Caco-2 (cell line): Measurements from ENCODE around the gene C20orf144. TPM values are rescaled to one million over a fixed set of nuclear protein-coding genes. Genes with fewer than 3 reads are reported as not detected.

Experiments used
- BruUV-seq: library from RNA; stranded (reverse); fragments of 400-500 nt; replicated peaks from 2 replicates; lab custom pipeline; 2021; lab: Mats Ljungman, UMichigan
- CTCF ChIA-PET: fragments of 300-600 bp; sonication (Branson Sonifier 250); formaldehyde crosslinking; loops from one replicate; lab custom pipeline; 2022; ENCODE audit warnings: antibody characterized with exemption; lab: Charles Lee
- POLR2A ChIA-PET: fragments of 300-600 bp; sonication (Branson Sonifier 250); formaldehyde crosslinking; loops from one replicate; lab custom pipeline; 2022; ENCODE audit warnings: antibody characterized with exemption; lab: Charles Lee
- DNase-seq, 2 experiments: peaks; one replicate each; pipeline versions ENCODE4 v3.0.0 to v3.0.0-alpha.2; 2020 to 2022
- H3K27me3 ChIP-seq: replicated peaks from 2 replicates; pipeline ENCODE4 v1.6.0; 2011; ENCODE audit warnings: low read length; ENCODE audit not compliant: control insufficient read depth, insufficient read depth
- H3K36me3 ChIP-seq: 2 replicates; pipeline ENCODE4 v1.5.1; 2011; ENCODE audit warnings: low read length; ENCODE audit not compliant: control insufficient read depth, insufficient read depth
- H3K4me1 ChIP-seq: fragments of 250-450 bp; sonication (Bioruptor Pico); 2 replicates; pipeline ENCODE4 v1.5.1; 2020; ENCODE audit warnings: mild to moderate bottlenecking
- H3K4me3 ChIP-seq: 2 replicates; pipeline ENCODE4 v1.5.1; 2011; ENCODE audit warnings: low read depth, mild to moderate bottlenecking, control low read depth, low read length
- H3K9me3 ChIP-seq: fragments of 250-450 bp; sonication (Bioruptor Pico); 2 replicates; pipeline ENCODE4 v1.5.1; 2020; ENCODE audit warnings: mild to moderate bottlenecking, moderate library complexity
- H3K27ac Mint-ChIP-seq: one replicate; pipeline ENCODE4 v1.8.0; 2022; ENCODE audit warnings: mixed read lengths; ENCODE audit not compliant: unreplicated experiment
- H3K27me3 Mint-ChIP-seq: one replicate; pipeline ENCODE4 v1.8.0; 2022; ENCODE audit warnings: mixed read lengths; ENCODE audit not compliant: insufficient read depth, unreplicated experiment
- H3K36me3 Mint-ChIP-seq: one replicate; pipeline ENCODE4 v1.8.0; 2022; ENCODE audit warnings: mild to moderate bottlenecking, mixed read lengths; ENCODE audit not compliant: insufficient read depth, unreplicated experiment
- H3K4me1 Mint-ChIP-seq: one replicate; pipeline ENCODE4 v1.8.0; 2022; ENCODE audit warnings: low read depth, mixed read lengths; ENCODE audit not compliant: unreplicated experiment
- H3K4me3 Mint-ChIP-seq: one replicate; pipeline ENCODE4 v1.8.0; 2022; ENCODE audit warnings: mild to moderate bottlenecking, moderate library complexity, mixed read lengths; ENCODE audit not compliant: unreplicated experiment
- H3K9me3 Mint-ChIP-seq: one replicate; pipeline ENCODE4 v1.8.0; 2022; ENCODE audit warnings: mixed read lengths; ENCODE audit not compliant: unreplicated experiment
- intact Hi-C: fragments of 100-400 bp; cut with micrococcal nuclease; formaldehyde crosslinking; loops from one replicate; pipeline ENCODE4 v1.10.0; 2022; ENCODE audit not compliant: unreplicated experiment
- total RNA-seq: library from RNA; stranded (reverse); gene quantifications from 2 replicates; pipeline ENCODE4 v1.2.3, GENCODE V29; 2022
- TF ChIP-seq, protein P1 (sequence below), 2 experiments: fragments of 200-600 bp in 1 of 2; IDR thresholded peaks; 1 replicate in 1 of 2; 2 replicates in 1 of 2; pipeline versions ENCODE4 v1.5.1 to v1.8.0; 2011 to 2022; ENCODE audit warnings: antibody characterized with exemption in 1 of 2, control low read depth in 1 of 2, inconsistent platforms in 1 of 2, low read depth in 1 of 2, low read length in 1 of 2, mild to moderate bottlenecking in 1 of 2, moderate library complexity in 1 of 2; ENCODE audit not compliant: insufficient read depth in 1 of 2, severe bottlenecking in 1 of 2, unreplicated experiment in 1 of 2

C20orf144 gene
- total RNA-seq, 1 experiment from 2014 or later = 0.18 TPM

DNA sequence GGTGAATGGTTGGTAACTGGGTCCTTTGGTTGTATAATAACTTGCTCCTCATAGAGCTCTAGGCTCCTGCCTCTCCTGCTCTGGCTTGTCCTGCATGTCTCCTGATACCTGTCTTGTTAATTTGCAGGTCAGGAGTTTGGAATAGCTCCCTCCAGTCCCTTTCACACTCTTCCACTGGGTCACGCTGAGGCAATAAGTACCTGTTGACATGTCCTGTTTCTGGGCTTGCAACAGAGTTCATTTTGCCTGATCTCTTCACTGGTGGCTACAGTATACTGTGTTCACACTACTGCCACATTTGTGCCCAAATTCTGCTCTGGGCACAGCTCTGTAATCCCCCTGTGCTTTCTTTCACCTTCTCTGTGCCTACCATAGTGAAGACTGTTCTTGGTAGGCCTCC lies 25.4 kb upstream of the C20orf144 start:
- Histone ChIP-seq H3K36me3 (peaks cover 11% of the 10 kb centered on the region), H3K4me3 (no peak overlapping the region), H3K4me1 (no peaks in the 10 kb centered on the region), H3K9me3 (no peaks in the 10 kb centered on the region), H3K27me3 (no peaks in the 10 kb centered on the region)
- Mint-ChIP-seq H3K27me3 (no peaks in the 10 kb centered on the region), H3K9me3 (no peaks in the 10 kb centered on the region), H3K4me1 (no peaks in the 10 kb centered on the region), H3K27ac (no peak overlapping the region), H3K4me3 (no peak overlapping the region), H3K36me3 (peaks cover 57% of the 10 kb centered on the region)
- TF ChIP-seq, protein P1, sequence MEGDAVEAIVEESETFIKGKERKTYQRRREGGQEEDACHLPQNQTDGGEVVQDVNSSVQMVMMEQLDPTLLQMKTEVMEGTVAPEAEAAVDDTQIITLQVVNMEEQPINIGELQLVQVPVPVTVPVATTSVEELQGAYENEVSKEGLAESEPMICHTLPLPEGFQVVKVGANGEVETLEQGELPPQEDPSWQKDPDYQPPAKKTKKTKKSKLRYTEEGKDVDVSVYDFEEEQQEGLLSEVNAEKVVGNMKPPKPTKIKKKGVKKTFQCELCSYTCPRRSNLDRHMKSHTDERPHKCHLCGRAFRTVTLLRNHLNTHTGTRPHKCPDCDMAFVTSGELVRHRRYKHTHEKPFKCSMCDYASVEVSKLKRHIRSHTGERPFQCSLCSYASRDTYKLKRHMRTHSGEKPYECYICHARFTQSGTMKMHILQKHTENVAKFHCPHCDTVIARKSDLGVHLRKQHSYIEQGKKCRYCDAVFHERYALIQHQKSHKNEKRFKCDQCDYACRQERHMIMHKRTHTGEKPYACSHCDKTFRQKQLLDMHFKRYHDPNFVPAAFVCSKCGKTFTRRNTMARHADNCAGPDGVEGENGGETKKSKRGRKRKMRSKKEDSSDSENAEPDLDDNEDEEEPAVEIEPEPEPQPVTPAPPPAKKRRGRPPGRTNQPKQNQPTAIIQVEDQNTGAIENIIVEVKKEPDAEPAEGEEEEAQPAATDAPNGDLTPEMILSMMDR (IDR thresholded peaks at IDR 0.05; ENCODE audit: insufficient read depth in 1 of 2, low read depth in 1 of 2, low read length in 1 of 2, severe bottlenecking in 1 of 2, unreplicated experiment in 1 of 2) = no peak
- POLR2A ChIA-PET = interaction anchor here (0.6 kb wide), 1 partner anchor 191 kb away, joined by 3 read pairs; no protein-coding TSS in a partner anchor
- no TSS peak for BruUV-seq
- CTCF ChIA-PET = interaction anchor here (0.6 kb wide), 1 partner anchor 450 kb away, joined by 3 read pairs; no protein-coding TSS in a partner anchor
- peak in 1 of 2 experiments; percentile 31 for DNase-seq
- intact Hi-C loops = no loop called here

DNA sequence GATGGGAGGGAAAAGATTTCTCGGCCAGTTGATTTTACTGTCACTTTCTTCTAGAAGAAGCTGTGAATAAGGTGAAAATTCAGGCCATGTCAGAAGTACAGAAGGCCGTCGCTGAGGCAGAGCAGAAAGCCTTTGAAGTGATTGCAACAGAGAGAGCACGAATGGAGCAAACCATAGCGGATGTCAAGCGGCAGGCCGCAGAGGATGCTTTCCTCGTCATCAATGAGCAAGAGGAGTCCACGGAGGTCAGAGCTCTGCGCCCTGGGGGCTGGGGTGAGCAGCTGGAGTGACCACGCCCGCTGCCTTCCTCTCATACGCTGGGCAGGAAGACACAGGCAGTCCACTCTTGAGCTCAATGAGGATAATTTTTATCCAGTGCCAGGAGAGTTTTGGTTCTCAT lies 21.8 kb upstream of the C20orf144 start:
- intact Hi-C loops = no loop called here
- ChIA-PET POLR2A (no interaction called here), CTCF (interaction anchor here (0.5 to 1.6 kb wide), 3 partner anchors 28 to 386 kb away, joined by 3 to 4 read pairs (median 3); partner anchors contain the start of gene SNTA1)
- H3K4me3 ChIP-seq = no peak overlapping the region
- Mint-ChIP-seq H3K27ac (no peak overlapping the region), H3K4me1 (no peaks in the 10 kb centered on the region), H3K27me3 (no peaks in the 10 kb centered on the region), H3K36me3 (peaks cover 49% of the 10 kb centered on the region), H3K4me3 (no peak overlapping the region), H3K9me3 (no peaks in the 10 kb centered on the region)
- TF ChIP-seq, protein P1 (IDR thresholded peaks at IDR 0.05; ENCODE audit: insufficient read depth in 1 of 2, low read depth in 1 of 2, low read length in 1 of 2, severe bottlenecking in 1 of 2, unreplicated experiment in 1 of 2) = no peak
- BruUV-seq = no TSS peak
- peaks cover 9% of the 10 kb centered on the region; the same call in 1 of the 2 replicates for H3K4me1 ChIP-seq
- peak in 1 of 2 experiments; percentile 67 for DNase-seq
- peaks cover 11% of the 10 kb centered on the region for H3K36me3 ChIP-seq
- no peaks in the 10 kb centered on the region for H3K27me3 ChIP-seq
- no peaks in the 10 kb centered on the region for H3K9me3 ChIP-seq

DNA sequence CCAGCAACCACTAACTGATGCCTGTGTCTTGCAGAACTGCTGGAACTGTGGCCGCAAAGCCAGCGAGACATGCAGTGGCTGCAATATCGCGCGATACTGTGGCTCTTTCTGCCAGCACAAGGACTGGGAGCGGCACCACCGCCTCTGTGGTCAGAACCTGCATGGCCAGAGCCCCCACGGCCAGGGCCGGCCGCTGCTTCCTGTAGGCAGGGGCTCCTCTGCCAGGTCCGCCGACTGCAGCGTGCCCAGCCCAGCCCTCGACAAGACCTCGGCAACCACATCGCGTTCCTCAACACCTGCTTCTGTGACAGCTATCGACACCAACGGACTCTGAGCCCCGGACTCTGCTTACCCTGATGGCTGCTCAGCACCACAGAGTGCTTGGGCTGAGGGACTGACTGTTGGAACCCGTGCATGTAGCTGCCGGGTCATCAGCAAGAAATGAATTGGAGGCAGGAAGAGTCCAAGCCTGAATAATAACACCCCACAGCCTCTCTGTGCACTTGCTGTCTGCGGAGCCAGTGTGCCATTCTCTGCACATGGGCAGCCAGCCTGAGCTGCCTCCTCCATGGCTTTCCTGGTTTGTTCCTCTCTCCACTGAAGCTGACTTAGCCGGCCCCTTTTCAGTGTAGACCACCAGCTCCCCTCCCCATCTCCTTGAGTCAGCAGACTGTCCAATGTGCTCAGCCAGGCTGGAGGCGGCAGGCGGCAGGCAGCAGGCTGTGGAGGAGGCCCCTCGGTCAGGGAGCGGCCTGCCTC lies 17.6 kb upstream of the C20orf144 start:
- no peaks in the 10 kb centered on the region for H3K9me3 ChIP-seq
- CTCF ChIA-PET = interaction anchor here (0.6 to 0.8 kb wide), 3 partner anchors 9 to 383 kb away, joined by 3 to 4 read pairs (median 3); no protein-coding TSS in a partner anchor
- H3K27me3 ChIP-seq = no peaks in the 10 kb centered on the region
- DNase-seq = peak in 1 of 2 experiments; percentile 47
- Mint-ChIP-seq H3K36me3 (peaks cover 61% of the 10 kb centered on the region), H3K27ac (no peak overlapping the region), H3K9me3 (no peaks in the 10 kb centered on the region), H3K4me1 (no peaks in the 10 kb centered on the region), H3K4me3 (no peak overlapping the region), H3K27me3 (no peaks in the 10 kb centered on the region)
- H3K4me1 ChIP-seq = peaks cover 9% of the 10 kb centered on the region; the same call in 1 of the 2 replicates
- no TSS peak for BruUV-seq
- TF ChIP-seq, protein P1 (IDR thresholded peaks at IDR 0.05; ENCODE audit: insufficient read depth in 1 of 2, low read depth in 1 of 2, low read length in 1 of 2, severe bottlenecking in 1 of 2, unreplicated experiment in 1 of 2) = no peak
- POLR2A ChIA-PET = no interaction called here
- no peak overlapping the region for H3K4me3 ChIP-seq
- intact Hi-C loops = no loop called here
- H3K36me3 ChIP-seq = 0 out of 2 replicates have a peak, but pooled peaks cover 4% of the 10 kb centered on the region
